IMR-90 (cell line): ENCODE results near the gene IGF2R. TPM values are rescaled to one million over a fixed set of nuclear protein-coding genes. Genes with fewer than 3 reads are reported as not detected.

Experiments used
- ATAC-seq: fragments of 200-7000 bp; cut with Tn5 transposase; 2 replicates; pipeline ENCODE4 v1.9.1; 2020; ENCODE audit warnings: low read depth, mild to moderate bottlenecking, moderate library complexity
- BruUV-seq: library from RNA; stranded (reverse); fragments of 400-500 nt; replicated peaks from 2 replicates; lab custom pipeline; 2021; lab: Mats Ljungman, UMichigan
- CTCF ChIA-PET: fragments of 300-600 bp; formaldehyde crosslinking; extraction: SDS; loops from one replicate; lab custom pipeline; 2021; ENCODE audit warnings: antibody characterized with exemption; lab: Yijun Ruan, JAX
- POLR2A ChIA-PET: fragments of 300-600 bp; sonication (Branson Sonifier 250); formaldehyde crosslinking; loops from one replicate; lab custom pipeline; 2022; ENCODE audit warnings: antibody characterized with exemption; ENCODE audit not compliant: unreplicated experiment; lab: Charles Lee
- DNase-seq: peaks from one replicate; pipeline ENCODE4 v3.0.0; 2013
- H2AFZ ChIP-seq: replicated peaks from 2 replicates; pipeline ENCODE3; 2013; ENCODE audit warnings: low read length, mild to moderate bottlenecking; ENCODE audit not compliant: poor library complexity
- H2AK5ac ChIP-seq: 2 replicates; pipeline ENCODE4 v1.6.1; 2013; ENCODE audit warnings: low read depth, low read length, inconsistent platforms
- H2AK9ac ChIP-seq: replicated peaks from 2 replicates; pipeline ENCODE3; 2013; ENCODE audit warnings: mild to moderate bottlenecking, low read depth, low read length, moderate library complexity; ENCODE audit not compliant: poor library complexity
- H2BK120ac ChIP-seq: 2 replicates; pipeline ENCODE4 v1.6.1; 2013; ENCODE audit warnings: low read depth, low read length, inconsistent platforms
- H2BK15ac ChIP-seq: 3 replicates; pipeline ENCODE4 v1.6.1; 2013; ENCODE audit warnings: low read depth, low read length, inconsistent platforms
- H2BK20ac ChIP-seq: 2 replicates; pipeline ENCODE4 v1.6.1; 2013; ENCODE audit warnings: low read depth, mild to moderate bottlenecking, inconsistent platforms, low read length, moderate library complexity
- H2BK5ac ChIP-seq: 2 replicates; pipeline ENCODE4 v1.6.1; 2013; ENCODE audit warnings: mild to moderate bottlenecking, low read depth, low read length, inconsistent platforms; ENCODE audit not compliant: poor library complexity, severe bottlenecking
- H3K14ac ChIP-seq: replicated peaks from 2 replicates; pipeline ENCODE4 v1.6.1; 2013; ENCODE audit warnings: low read depth, low read length, inconsistent platforms
- H3K18ac ChIP-seq: 2 replicates; pipeline ENCODE4 v1.6.1; 2013; ENCODE audit warnings: low read depth, low read length, control low read depth
- H3K23ac ChIP-seq: 2 replicates; pipeline ENCODE4 v1.6.1; 2013; ENCODE audit warnings: low read depth, low read length, inconsistent platforms
- H3K27ac ChIP-seq: 2 replicates; pipeline ENCODE4 v1.5.1; 2013; ENCODE audit warnings: mild to moderate bottlenecking, control low read depth, low read length; ENCODE audit not compliant: insufficient read depth
- H3K27me3 ChIP-seq: 2 replicates; pipeline ENCODE4 v1.6.1; 2013; ENCODE audit warnings: low read length; ENCODE audit not compliant: control insufficient read depth, insufficient read depth
- H3K36me3 ChIP-seq: 2 replicates; pipeline ENCODE4 v1.6.1; 2013; ENCODE audit warnings: low read length, mixed read lengths; ENCODE audit not compliant: control insufficient read depth, insufficient read depth
- H3K4ac ChIP-seq: 2 replicates; pipeline ENCODE4 v1.6.1; 2013; ENCODE audit warnings: low read depth, low read length, inconsistent platforms
- H3K4me1 ChIP-seq: 2 replicates; pipeline ENCODE4 v1.6.1; 2013; ENCODE audit warnings: low read length, mixed read lengths; ENCODE audit not compliant: control insufficient read depth, insufficient read depth
- H3K4me2 ChIP-seq: 2 replicates; pipeline ENCODE4 v1.6.1; 2013; ENCODE audit warnings: low read depth, mild to moderate bottlenecking, control low read depth, low read length, moderate library complexity
- H3K4me3 ChIP-seq: 2 replicates; pipeline ENCODE4 v1.5.1; 2013; ENCODE audit warnings: low read depth, mild to moderate bottlenecking, control low read depth, low read length, moderate library complexity; ENCODE audit not compliant: insufficient read depth
- H3K56ac ChIP-seq: 2 replicates; pipeline ENCODE4 v1.6.1; 2013; ENCODE audit warnings: low read length, inconsistent platforms; ENCODE audit not compliant: insufficient read depth; ENCODE audit errors: extremely low read depth
- H3K79me1 ChIP-seq, 2 experiments: 2 replicates each; pipeline ENCODE4 v1.6.1; 2013; ENCODE audit warnings: low read length in 2 of 2, inconsistent platforms in 1 of 2, low read depth in 1 of 2
- H3K9ac ChIP-seq: 2 replicates; pipeline ENCODE4 v1.6.1; 2013; ENCODE audit warnings: low read depth, low read length, control low read depth
- H3K9me1 ChIP-seq: 2 replicates; pipeline ENCODE4 v1.6.1; 2013; ENCODE audit warnings: low read length, inconsistent platforms; ENCODE audit not compliant: insufficient read depth
- H3K9me3 ChIP-seq: 2 replicates; pipeline ENCODE4 v1.6.1; 2013; ENCODE audit warnings: low read length; ENCODE audit not compliant: control insufficient read depth, insufficient read depth
- H4K20me1 ChIP-seq: 2 replicates; pipeline ENCODE4 v1.6.1; 2013; ENCODE audit warnings: low read length, inconsistent platforms; ENCODE audit not compliant: insufficient read depth
- H4K5ac ChIP-seq: 2 replicates; pipeline ENCODE4 v1.6.1; 2013; ENCODE audit warnings: mild to moderate bottlenecking, low read depth, low read length, control low read depth
- H4K8ac ChIP-seq, 2 experiments: 2 replicates each; pipeline ENCODE4 v1.6.1; 2013; ENCODE audit warnings: low read depth in 2 of 2, low read length in 2 of 2, control low read depth in 1 of 2, inconsistent platforms in 1 of 2
- H4K91ac ChIP-seq: 2 replicates; pipeline ENCODE4 v1.6.1; 2013; ENCODE audit warnings: low read depth, low read length, inconsistent platforms; ENCODE audit not compliant: insufficient read depth
- BHLHE40 ChIP-seq: fragments of 150-350 bp; IDR thresholded peaks from 2 replicates; pipeline ENCODE4 v1.6.1; 2016; ENCODE audit warnings: mild to moderate bottlenecking, low read depth, low read length
- CEBPB ChIP-seq: IDR thresholded peaks from 2 replicates; pipeline ENCODE4 v1.6.1; 2012; ENCODE audit warnings: low read depth, low read length, improper control_type of control experiment
- CHD1 ChIP-seq: IDR thresholded peaks from 2 replicates; pipeline ENCODE4 v1.6.1; 2012; ENCODE audit warnings: low read depth, low read length, improper control_type of control experiment
- CTCF ChIP-seq: conservative IDR thresholded peaks from 2 replicates; pipeline ENCODE4 v1.5.1; 2012; ENCODE audit warnings: mild to moderate bottlenecking, low read depth, low read length, improper control_type of control experiment
- FOS ChIP-seq: fragments of 150-350 bp; IDR thresholded peaks from 2 replicates; pipeline ENCODE4 v1.6.1; 2016; ENCODE audit warnings: low read depth, low read length
- MAFK ChIP-seq: IDR thresholded peaks from 2 replicates; pipeline ENCODE4 v1.6.1; 2012; ENCODE audit warnings: low read depth, low read length, improper control_type of control experiment
- MAZ ChIP-seq: IDR thresholded peaks from 2 replicates; pipeline ENCODE4 v1.6.1; 2012; ENCODE audit warnings: low read depth, mild to moderate bottlenecking, low read length, improper control_type of control experiment, moderate library complexity, borderline replicate concordance
- MXI1 ChIP-seq: IDR thresholded peaks from 2 replicates; pipeline ENCODE4 v1.6.1; 2012; ENCODE audit warnings: low read depth, mild to moderate bottlenecking, low read length, moderate library complexity, borderline replicate concordance
- NFE2L2 ChIP-seq: fragments of 150-350 bp; IDR thresholded peaks from 2 replicates; pipeline ENCODE4 v1.6.1; 2016; ENCODE audit warnings: low read depth, mild to moderate bottlenecking, low read length
- POLR2A ChIP-seq: IDR thresholded peaks from 2 replicates; pipeline ENCODE4 v1.6.1; 2012; ENCODE audit warnings: mild to moderate bottlenecking, low read depth, low read length
- RAD21 ChIP-seq: IDR thresholded peaks from 2 replicates; pipeline ENCODE4 v1.6.1; 2012; ENCODE audit warnings: low read length, improper control_type of control experiment
- RCOR1 ChIP-seq: IDR thresholded peaks from 2 replicates; pipeline ENCODE4 v1.6.1; 2012; ENCODE audit warnings: mild to moderate bottlenecking, low read length, improper control_type of control experiment; ENCODE audit not compliant: insufficient replicate concordance
- RFX5 ChIP-seq: IDR thresholded peaks from 2 replicates; pipeline ENCODE4 v1.8.0; 2012; ENCODE audit warnings: low read depth, mild to moderate bottlenecking, low read length, moderate library complexity
- SMC3 ChIP-seq: fragments of 150-350 bp; IDR thresholded peaks from 2 replicates; pipeline ENCODE4 v1.6.1; 2016; ENCODE audit warnings: low read depth, mild to moderate bottlenecking, antibody characterized with exemption, low read length, moderate library complexity
- WGBS, 2 experiments: methylation state at CpG; one replicate each; pipeline versions ENCODE4 v1.1.5 to v1.1.7; 2013; ENCODE audit warnings: missing lambda C conversion rate in 2 of 2; ENCODE audit not compliant: insufficient read length in 1 of 2; ENCODE audit errors: extremely low coverage in 2 of 2; 5-methylcytosine and 5-hydroxymethylcytosine counted together
- dilution Hi-C: fragments of 300-500 bp; cut with HindIII; formaldehyde crosslinking; loops from one replicate; pipeline ENCODE4 v1.14.3; 2018; ENCODE audit warnings: low sequenced_read_pairs; ENCODE audit not compliant: unreplicated experiment
- in situ Hi-C: fragments of 300-500 bp; cut with MboI; formaldehyde crosslinking; loops from 3 replicates; pipeline ENCODE4 v1.14.3; 2019; ENCODE audit warnings: low sequenced_read_pairs, inconsistent platforms, mixed read lengths
- intact Hi-C: fragments of 100-400 bp; cut with micrococcal nuclease; formaldehyde crosslinking; loops from 2 replicates; pipeline ENCODE4 v1.10.0; 2022
- polyA plus RNA-seq, 3 experiments: library from polyadenylated mRNA; depleted of rRNA; stranded (reverse); fragments of >200 nt; gene quantifications; 2 replicates each; pipeline ENCODE4 v1.2.3, GENCODE V29; 2012; ENCODE audit warnings: low replicate concordance in 1 of 3
- total RNA-seq: library from RNA; depleted of rRNA; stranded (reverse); fragments of >200 nt; gene quantifications from 2 replicates; pipeline ENCODE4 v1.2.3, GENCODE V29; 2012
- TF ChIP-seq, protein P1 (sequence below): fragments of 150-350 bp; IDR thresholded peaks from 2 replicates; pipeline ENCODE4 v1.6.1; 2016; ENCODE audit warnings: low read depth, mild to moderate bottlenecking, low read length, moderate library complexity, borderline replicate concordance
- TF ChIP-seq, protein P2 (sequence below): fragments of 150-350 bp; IDR thresholded peaks from 2 replicates; pipeline ENCODE4 v1.6.1; 2017; ENCODE audit warnings: mild to moderate bottlenecking, antibody characterized with exemption, low read length, low read depth

The IGF2R gene
- total and polyA plus RNA-seq, 2 of the 4 experiments (the other 2 are of a cell fraction) = 33.2 to 41.4 TPM

DNA sequence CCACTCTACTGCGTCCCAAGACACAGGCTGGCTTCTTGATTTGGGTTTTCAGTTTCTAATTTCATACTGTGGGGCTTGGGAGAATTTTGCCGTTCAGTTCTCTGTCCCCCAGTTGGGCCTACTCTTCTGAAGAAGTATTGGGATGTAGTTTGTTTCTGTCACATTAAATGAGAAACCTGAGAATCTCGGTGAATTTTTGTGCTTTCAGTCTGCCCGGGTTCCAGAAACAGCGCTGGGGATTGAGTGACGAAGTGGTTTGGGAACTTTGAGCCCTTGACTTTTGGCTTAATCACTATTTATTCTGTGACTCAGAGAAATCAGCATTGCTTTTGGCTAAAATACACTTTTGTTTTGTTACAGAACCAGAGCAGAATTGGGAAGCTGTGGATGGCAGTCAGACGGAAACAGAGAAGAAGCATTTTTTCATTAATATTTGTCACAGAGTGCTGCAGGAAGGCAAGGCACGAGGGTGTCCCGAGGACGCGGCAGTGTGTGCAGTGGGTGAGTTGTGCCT is 74.0 kb downstream of the IGF2R start:
- no peak overlapping the region for H2BK5ac ChIP-seq
- no peak overlapping the region for H3K56ac ChIP-seq
- H2BK20ac ChIP-seq = no peak overlapping the region
- ChIA-PET CTCF (interaction anchor here (0.7 kb wide), 1 partner anchor 1063 kb away, joined by 3 read pairs; no protein-coding TSS in a partner anchor), POLR2A (no interaction called here)
- dilution Hi-C loops (no loop called here), in situ Hi-C loops (loop anchor here (10.0 kb wide), 1 partner anchor 178 kb away; no protein-coding TSS in a partner anchor), intact Hi-C loops (no loop called here)
- H3K4me3 ChIP-seq = no peak overlapping the region
- peaks cover 57% of the 10 kb centered on the region for H3K36me3 ChIP-seq
- no TSS peak for BruUV-seq
- H2BK120ac ChIP-seq = no peak overlapping the region
- H3K27me3 ChIP-seq = no peaks in the 10 kb centered on the region
- TF ChIP-seq NFE2L2 (no peak), SMC3 (no peak), CTCF (no peak), MXI1 (no peak), CHD1 (no peak), RCOR1 (no peak), MAZ (no peak), BHLHE40 (no peak), RFX5 (no peak), MAFK (no peak), FOS (no peak), RAD21 (no peak), POLR2A (no peak), CEBPB (no peak)
- TF ChIP-seq, protein P1, sequence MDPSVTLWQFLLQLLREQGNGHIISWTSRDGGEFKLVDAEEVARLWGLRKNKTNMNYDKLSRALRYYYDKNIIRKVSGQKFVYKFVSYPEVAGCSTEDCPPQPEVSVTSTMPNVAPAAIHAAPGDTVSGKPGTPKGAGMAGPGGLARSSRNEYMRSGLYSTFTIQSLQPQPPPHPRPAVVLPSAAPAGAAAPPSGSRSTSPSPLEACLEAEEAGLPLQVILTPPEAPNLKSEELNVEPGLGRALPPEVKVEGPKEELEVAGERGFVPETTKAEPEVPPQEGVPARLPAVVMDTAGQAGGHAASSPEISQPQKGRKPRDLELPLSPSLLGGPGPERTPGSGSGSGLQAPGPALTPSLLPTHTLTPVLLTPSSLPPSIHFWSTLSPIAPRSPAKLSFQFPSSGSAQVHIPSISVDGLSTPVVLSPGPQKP = no peak
- TF ChIP-seq, protein P2, sequence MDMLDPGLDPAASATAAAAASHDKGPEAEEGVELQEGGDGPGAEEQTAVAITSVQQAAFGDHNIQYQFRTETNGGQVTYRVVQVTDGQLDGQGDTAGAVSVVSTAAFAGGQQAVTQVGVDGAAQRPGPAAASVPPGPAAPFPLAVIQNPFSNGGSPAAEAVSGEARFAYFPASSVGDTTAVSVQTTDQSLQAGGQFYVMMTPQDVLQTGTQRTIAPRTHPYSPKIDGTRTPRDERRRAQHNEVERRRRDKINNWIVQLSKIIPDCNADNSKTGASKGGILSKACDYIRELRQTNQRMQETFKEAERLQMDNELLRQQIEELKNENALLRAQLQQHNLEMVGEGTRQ = no peak
- no peak overlapping the region for H4K91ac ChIP-seq
- no peak overlapping the region for H2BK15ac ChIP-seq
- DNase-seq (peak; percentile 20), ATAC-seq (no peak)
- H3K14ac ChIP-seq = no peak overlapping the region
- H3K4me2 ChIP-seq = no peak overlapping the region
- H3K4me1 ChIP-seq = peaks cover 5% of the 10 kb centered on the region
- no peak overlapping the region for H3K9ac ChIP-seq
- no peak overlapping the region for H2AFZ ChIP-seq
- H3K9me3 ChIP-seq = no peaks in the 10 kb centered on the region
- 80% methylated on average over 2 of the region's 11 CpGs; no CpG with 5 or more reads in 1 of the 2 experiments for WGBS, 2 experiments
- H3K79me1 ChIP-seq = peaks cover 0 to 42% of the 10 kb centered on the region in 2 experiments; a peak in 3 of 4 replicates
- H2AK5ac ChIP-seq = no peak overlapping the region
- H4K8ac ChIP-seq = no peak overlapping the region
- no peak overlapping the region for H3K23ac ChIP-seq
- H3K18ac ChIP-seq = no peak overlapping the region
- H2AK9ac ChIP-seq = peak overlapping the region; percentile 35
- H3K4ac ChIP-seq = no peak overlapping the region
- H3K27ac ChIP-seq = no peak overlapping the region
- no peak overlapping the region for H4K5ac ChIP-seq
- H3K9me1 ChIP-seq = peaks cover 18% of the 10 kb centered on the region
- H4K20me1 ChIP-seq = 0 out of 2 replicates have a peak, but pooled peaks cover 6% of the 10 kb centered on the region
